EL (cell line): Measurements from ENCODE around the gene ERC1.
A peak's percentile ranks its signal among the peaks of the same experiment; 100 is the strongest.
"Not testable (repeated sequence)": the region's sequence is repeated elsewhere in the genome, so short reads cannot be mapped to it uniquely, and the experiment has no call there.

Experiments
- DNase-seq: peaks from one replicate; pipeline ENCODE4 v3.0.0-alpha.2; 2016

The ERC1 gene

GRCh38 chr12:1034243-1034642 is 43.2 kb downstream of the ERC1 start:
- no peak for DNase-seq

GRCh38 chr12:1034751-1035457 is 43.9 kb downstream of the ERC1 start:
- DNase-seq: no peak

DNA sequence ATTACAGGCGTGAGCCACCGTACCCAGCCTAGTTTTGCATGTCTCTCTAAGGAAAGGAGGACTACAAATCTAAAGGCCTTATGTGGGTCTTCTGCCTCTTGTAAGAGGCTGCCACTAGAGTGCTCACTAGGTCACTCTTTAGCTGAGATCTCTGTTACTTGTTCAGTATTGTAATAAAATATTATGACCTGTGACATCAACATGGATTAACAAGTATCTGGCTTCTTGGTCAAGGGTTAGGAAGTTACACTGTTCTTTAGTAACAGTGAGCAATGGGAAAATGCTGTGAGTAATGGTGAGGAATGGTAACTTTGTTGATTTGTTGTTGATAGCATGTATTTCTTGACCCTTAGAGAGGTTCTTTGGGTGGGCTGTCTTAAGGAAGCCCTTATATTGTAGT is 50.5 kb downstream of the ERC1 start:
- no peak for DNase-seq

GRCh38 chr12:1044199-1044598 is 53.2 kb downstream of the ERC1 start:
- peak; percentile 28 for DNase-seq

DNA sequence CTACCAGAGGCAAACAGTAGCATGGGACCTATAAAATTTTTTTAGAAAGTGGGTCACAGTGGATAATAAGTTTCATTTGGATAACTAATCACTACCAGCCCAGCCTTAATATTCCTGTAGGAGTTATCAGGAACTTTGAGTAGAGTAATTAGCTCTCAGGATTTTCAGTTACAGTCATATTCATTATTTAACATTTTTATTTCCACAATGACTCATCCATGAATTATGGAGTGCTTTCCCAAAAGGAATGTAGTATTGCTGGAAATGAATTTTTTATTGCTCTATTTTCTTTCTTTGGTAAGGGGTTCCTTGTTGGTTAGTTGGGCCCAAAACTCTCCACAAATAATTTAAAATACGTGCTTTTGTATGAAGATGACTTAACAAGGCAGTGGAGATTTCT is 53.7 kb downstream of the ERC1 start:
- peak; percentile 72 for DNase-seq

- no peak for DNase-seq
Measured at GRCh38 chr12:1046727-1047126, 55.7 kb downstream of the ERC1 start.

DNA sequence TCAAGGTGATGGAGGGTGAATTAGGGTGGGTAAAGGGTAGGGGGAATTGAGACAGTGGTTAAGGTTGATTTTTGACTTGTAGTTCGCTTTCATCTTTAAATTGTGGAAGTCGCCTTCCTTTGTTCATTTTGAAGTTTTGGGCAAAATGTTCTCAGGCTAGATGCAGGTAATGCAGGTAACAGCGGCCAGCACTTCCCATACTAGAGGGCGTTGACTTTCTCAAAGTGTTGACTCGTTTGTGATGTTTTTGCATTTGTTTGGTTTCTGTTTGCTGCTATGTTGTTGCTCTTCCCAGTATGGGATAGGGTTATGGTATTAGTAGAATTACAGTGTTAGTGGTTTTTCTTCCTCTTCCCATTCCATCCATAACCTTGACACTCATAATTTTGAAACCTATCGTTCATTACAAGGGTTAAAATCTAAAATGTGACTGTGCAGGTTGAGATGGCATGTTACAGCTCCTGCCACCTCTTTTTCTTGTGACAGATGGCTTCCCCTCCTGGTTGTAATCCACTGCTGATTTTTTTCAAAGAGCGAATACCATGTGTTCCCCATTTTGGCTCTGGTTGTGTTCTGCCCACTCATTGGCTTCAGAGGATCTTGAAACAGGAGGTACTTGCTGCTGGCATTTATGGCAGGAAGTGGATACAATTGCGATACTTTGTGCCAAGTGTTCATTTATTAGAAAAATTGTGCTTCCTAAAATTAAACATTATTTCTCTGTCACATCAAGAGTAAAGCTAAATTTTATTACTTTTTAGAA is 57.1 kb downstream of the ERC1 start:
- no peak for DNase-seq

- DNase-seq: no peak
Measured at GRCh38 chr12:1050059-1050707, 59.2 kb downstream of the ERC1 start.

GRCh38 chr12:1051672-1052071 is 60.6 kb downstream of the ERC1 start:
- not testable (repeated sequence) for DNase-seq

GRCh38 chr12:1053690-1054089 is 62.7 kb downstream of the ERC1 start:
- no peak for DNase-seq

DNA sequence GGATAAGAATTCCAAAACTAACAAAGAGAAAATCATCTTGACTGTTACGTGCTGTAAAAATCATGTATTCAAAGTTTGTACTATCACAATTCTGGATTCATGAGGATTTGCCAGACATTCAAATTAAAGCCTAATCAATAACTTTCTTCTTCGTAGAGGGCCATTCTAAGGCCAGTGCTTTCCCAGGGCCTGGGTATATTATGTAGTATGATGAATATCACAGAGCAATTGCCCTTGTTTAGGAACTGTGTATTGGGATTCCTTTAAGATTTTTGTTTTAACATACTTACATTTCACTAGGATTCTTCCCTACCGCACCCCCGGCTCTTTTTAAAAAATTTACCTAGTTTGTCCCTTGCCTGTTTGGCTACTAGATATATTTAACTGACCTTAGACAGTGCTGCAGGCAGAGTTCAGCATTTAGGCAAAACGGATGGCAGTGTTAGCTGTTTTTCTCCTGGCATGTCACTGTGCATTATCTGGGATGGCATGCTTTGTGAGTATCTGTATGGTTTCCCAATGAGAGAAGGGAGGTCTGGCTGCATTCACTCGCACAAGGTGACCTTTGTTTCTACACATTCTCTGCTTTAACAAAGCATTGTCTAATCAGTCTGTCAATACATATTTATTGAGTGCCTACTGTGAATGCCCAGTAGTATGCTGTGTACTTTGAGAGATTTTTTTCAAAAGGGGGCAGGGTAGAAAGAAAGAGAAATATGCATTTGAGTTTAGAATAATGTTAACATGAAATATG is 63.3 kb downstream of the ERC1 start:
- DNase-seq: no peak

DNA sequence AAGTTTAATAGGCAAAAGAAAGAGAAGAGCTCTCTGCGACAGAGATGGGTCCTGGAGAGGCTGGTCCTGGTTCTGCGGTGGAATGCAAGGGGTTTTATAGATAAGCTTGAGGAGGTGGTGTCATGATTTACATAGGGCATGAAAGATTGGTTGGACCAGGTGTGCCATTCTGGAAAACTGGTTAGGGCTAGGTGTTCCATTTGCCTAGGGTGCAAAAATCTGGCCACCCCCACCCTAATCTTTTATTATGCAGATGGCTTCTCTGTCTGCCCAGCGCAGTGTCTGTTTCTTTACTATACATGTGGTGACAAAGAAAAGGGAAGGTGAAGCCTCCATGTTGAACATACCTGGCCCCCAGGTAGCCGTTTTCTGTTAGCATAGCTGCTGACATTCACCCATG is 65.4 kb downstream of the ERC1 start:
- DNase-seq: no peak

DNA sequence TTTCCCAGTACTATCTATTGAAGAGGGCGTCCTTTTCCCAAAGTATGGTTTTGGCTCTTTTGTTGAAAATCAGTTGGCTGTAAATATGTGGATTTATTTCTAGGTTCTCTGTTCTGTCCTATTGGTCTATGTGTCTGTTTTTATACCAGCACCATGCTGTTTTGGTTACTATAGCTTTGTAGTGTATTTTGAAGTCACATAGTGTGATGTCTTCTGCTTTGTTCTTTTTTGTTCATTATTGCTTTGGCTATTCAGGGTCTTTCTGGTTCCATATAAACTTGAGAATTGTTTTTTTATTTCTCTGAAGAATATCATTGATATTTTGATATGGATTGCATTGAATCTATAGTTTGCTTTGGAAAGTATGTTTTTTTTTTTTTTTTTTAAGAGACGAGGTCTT is 67.4 kb downstream of the ERC1 start:
- no peak for DNase-seq

- DNase-seq: no peak
Measured at GRCh38 chr12:1059162-1059561, 68.1 kb downstream of the ERC1 start.

GRCh38 chr12:1063852-1064251 is 72.8 kb downstream of the ERC1 start:
- DNase-seq: no peak

- DNase-seq: no peak
Measured at GRCh38 chr12:1064317-1064716, 73.3 kb downstream of the ERC1 start.

GRCh38 chr12:1065629-1066028 is 74.6 kb downstream of the ERC1 start:
- DNase-seq: no peak

DNA sequence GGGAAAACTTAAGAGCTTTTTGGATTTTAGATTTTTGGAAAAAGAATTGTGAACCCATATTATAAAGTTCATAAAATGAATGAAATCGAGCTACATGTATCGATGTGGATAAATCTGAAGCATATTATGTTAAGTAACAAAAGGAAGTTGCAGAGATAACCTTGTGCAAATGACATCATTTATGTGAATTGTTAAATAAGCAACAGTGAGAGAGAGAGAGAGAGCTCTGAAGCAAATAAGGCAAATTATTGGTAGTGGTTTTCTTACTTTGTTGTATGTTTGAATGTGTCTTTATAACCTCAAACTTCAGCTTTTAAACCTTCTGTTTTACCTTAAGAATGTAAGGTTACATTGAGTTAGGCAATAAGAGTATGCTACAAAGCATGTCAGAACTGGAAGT is 78.8 kb downstream of the ERC1 start:
- no peak for DNase-seq

- DNase-seq: no peak
Measured at GRCh38 chr12:1071182-1071581, 80.2 kb downstream of the ERC1 start.

DNA sequence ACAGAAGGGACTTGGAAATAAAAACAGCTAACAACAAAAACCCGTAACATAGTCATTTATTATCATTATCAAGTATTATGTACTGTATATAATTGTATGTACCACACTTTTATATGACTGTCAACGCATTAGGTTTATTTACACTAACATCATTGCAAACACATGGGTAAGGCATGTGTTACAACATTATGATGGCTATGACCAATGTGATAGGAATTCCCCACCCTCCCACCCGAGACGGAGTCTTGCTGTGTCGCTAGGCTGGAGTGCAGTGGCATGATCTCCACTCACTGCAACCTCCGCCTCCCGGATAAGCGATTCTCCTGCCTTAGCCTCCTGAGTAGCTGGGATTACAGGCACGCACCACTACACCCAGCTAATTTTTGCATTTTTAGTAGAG is 82.6 kb downstream of the ERC1 start:
- DNase-seq: peak; percentile 34

DNA sequence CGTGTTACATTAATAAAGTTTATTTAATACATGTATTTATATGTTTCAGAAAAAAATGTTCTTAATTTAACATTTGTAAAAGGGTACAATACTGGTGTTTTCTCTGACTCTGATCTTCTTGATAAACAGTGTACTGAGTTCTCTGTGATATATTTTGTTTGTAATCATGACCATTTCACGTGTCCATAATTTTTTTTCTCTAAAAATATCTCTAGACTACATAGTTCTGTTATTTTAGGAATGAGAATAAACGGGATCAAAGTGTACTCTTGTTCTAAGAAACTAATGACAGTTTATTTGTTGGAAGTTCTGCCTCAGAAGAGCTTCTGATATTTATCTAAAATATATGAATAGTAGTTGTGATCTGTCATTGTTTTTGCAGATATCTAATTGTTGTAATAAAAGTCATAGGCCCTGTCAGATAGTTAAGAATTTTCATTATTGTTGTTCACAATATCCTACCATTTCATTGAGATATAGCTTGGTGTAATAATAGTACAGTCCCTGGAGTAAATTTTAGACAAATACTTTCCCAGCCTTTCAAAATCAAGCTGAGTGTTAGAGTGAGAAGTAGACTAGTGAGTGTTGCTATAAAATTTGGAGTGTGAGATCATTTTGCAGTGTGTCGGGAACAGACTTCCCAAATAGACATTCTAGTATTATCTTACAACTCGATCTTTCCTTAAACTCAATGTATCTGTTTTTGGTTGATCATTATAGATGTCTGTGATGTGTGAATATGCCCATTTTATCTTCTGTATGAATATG is 86.2 kb downstream of the ERC1 start:
- DNase-seq: no peak

GRCh38 chr12:1078002-1078401 is 87.0 kb downstream of the ERC1 start:
- DNase-seq: no peak
